Parathyroid adenoma (tissue), 2 donors: ENCODE measurements around the gene ANKS6.

ENCODE experiments used
- H2AFZ ChIP-seq: fragments of 300-600 bp; sonication (generic); one replicate; pipeline ENCODE4 v1.7.0; 2017; ENCODE audit warnings: antibody characterized with exemption, mild to moderate bottlenecking
- H3K27ac ChIP-seq: fragments of 300-600 bp; sonication (generic); one replicate; pipeline ENCODE4 v1.7.0; 2017
- H3K27me3 ChIP-seq: fragments of 300-600 bp; sonication (generic); one replicate; pipeline ENCODE4 v1.7.0; 2017; ENCODE audit warnings: low read length; ENCODE audit not compliant: control insufficient read depth, insufficient read depth
- H3K36me3 ChIP-seq: fragments of 300-600 bp; sonication (generic); one replicate; pipeline ENCODE4 v1.7.0; 2017; ENCODE audit warnings: low read length; ENCODE audit not compliant: control insufficient read depth, insufficient read depth
- H3K4me1 ChIP-seq: fragments of 300-600 bp; sonication (generic); one replicate; pipeline ENCODE4 v1.7.0; 2017; ENCODE audit warnings: control low read depth
- H3K4me2 ChIP-seq: fragments of 300-600 bp; sonication (generic); one replicate; pipeline ENCODE4 v1.7.0; 2017; ENCODE audit warnings: low read length
- H3K4me3 ChIP-seq: fragments of 300-600 bp; sonication (generic); one replicate; pipeline ENCODE4 v1.7.0; 2017; ENCODE audit warnings: low read depth, low read length
- H3K79me2 ChIP-seq: fragments of 300-600 bp; sonication (generic); one replicate; pipeline ENCODE4 v1.7.0; 2017; ENCODE audit warnings: control low read depth
- H3K9ac ChIP-seq: fragments of 300-600 bp; sonication (generic); one replicate; pipeline ENCODE4 v1.7.0; 2017; ENCODE audit warnings: mild to moderate bottlenecking
- H3K9me3 ChIP-seq: fragments of 300-600 bp; sonication (generic); one replicate; pipeline ENCODE4 v1.7.0; 2017; ENCODE audit warnings: low read length; ENCODE audit not compliant: control insufficient read depth
- CTCF ChIP-seq: fragments of 300-600 bp; sonication (generic); IDR thresholded peaks from one replicate; pipeline ENCODE4 v1.7.0; 2017; ENCODE audit warnings: antibody characterized with exemption, mild to moderate bottlenecking
- donor health status: primary hyperparathyroidism.

The ANKS6 gene

GRCh38 chr9:98804083-98804482 lies 7.7 kb upstream of the ANKS6 start:
- Histone ChIP-seq H3K79me2 (no peaks in the 10 kb centered on the region), H3K9ac (no peak overlapping the region), H2AFZ (no peak overlapping the region), H3K27ac (no peak overlapping the region), H3K36me3 (no peaks in the 10 kb centered on the region), H3K27me3 (no peaks in the 10 kb centered on the region), H3K4me3 (no peak overlapping the region), H3K4me1 (peaks cover under 1% of the 10 kb centered on the region), H3K4me2 (no peak overlapping the region), H3K9me3 (no peaks in the 10 kb centered on the region)
- TF ChIP-seq CTCF, result no peak

GRCh38 chr9:98801969-98802371 lies 5.6 kb upstream of the ANKS6 start:
- Histone ChIP-seq H3K36me3 (no peaks in the 10 kb centered on the region), H3K27ac (no peak overlapping the region), H2AFZ (no peak overlapping the region), H3K79me2 (no peaks in the 10 kb centered on the region), H3K27me3 (no peaks in the 10 kb centered on the region), H3K4me1 (no peaks in the 10 kb centered on the region), H3K9ac (no peak overlapping the region), H3K9me3 (no peaks in the 10 kb centered on the region), H3K4me2 (no peak overlapping the region), H3K4me3 (no peak overlapping the region)
- no peak for TF ChIP-seq CTCF

GRCh38 chr9:98801561-98801960 lies 5.2 kb upstream of the ANKS6 start:
- Histone ChIP-seq H3K4me3 (no peak overlapping the region), H3K4me1 (no peaks in the 10 kb centered on the region), H3K27ac (no peak overlapping the region), H2AFZ (no peak overlapping the region), H3K9me3 (no peaks in the 10 kb centered on the region), H3K4me2 (no peak overlapping the region), H3K79me2 (no peaks in the 10 kb centered on the region), H3K9ac (no peak overlapping the region), H3K27me3 (no peaks in the 10 kb centered on the region), H3K36me3 (no peaks in the 10 kb centered on the region)
- no peak for TF ChIP-seq CTCF

- no peak overlapping the region for H3K4me3 ChIP-seq
- no peaks in the 10 kb centered on the region for H3K4me1 ChIP-seq
- no peak overlapping the region for H3K27ac ChIP-seq
- H3K36me3 ChIP-seq, result no peaks in the 10 kb centered on the region
- H3K27me3 ChIP-seq, result no peaks in the 10 kb centered on the region
- H3K4me2 ChIP-seq, result no peak overlapping the region
- no peaks in the 10 kb centered on the region for H3K79me2 ChIP-seq
- no peak for TF ChIP-seq CTCF
- no peaks in the 10 kb centered on the region for H3K9me3 ChIP-seq
- no peak overlapping the region for H3K9ac ChIP-seq
- no peak overlapping the region for H2AFZ ChIP-seq
Observed at GRCh38 chr9:98798254-98798653, 1.9 kb upstream of the ANKS6 start.

GRCh38 chr9:98797491-98797890 lies 1.1 kb upstream of the ANKS6 start:
- Histone ChIP-seq H3K27ac (no peak overlapping the region), H3K36me3 (no peaks in the 10 kb centered on the region), H2AFZ (no peak overlapping the region), H3K79me2 (no peaks in the 10 kb centered on the region), H3K9me3 (no peaks in the 10 kb centered on the region), H3K27me3 (no peaks in the 10 kb centered on the region), H3K4me2 (no peak overlapping the region), H3K4me3 (no peak overlapping the region), H3K9ac (no peak overlapping the region), H3K4me1 (no peaks in the 10 kb centered on the region)
- no peak for TF ChIP-seq CTCF
